HT-29 (cell line): Measurements from ENCODE around the gene HCST. TPM values are rescaled to one million over a fixed set of nuclear protein-coding genes. Genes with fewer than 3 reads are reported as not detected.
"Not testable (repeated sequence)": the region's sequence is repeated elsewhere in the genome, so short reads cannot be mapped to it uniquely, and the experiment has no call there.

ENCODE experiments used
- DNase-seq: peaks from one replicate; pipeline ENCODE4 v3.0.0-alpha.2; 2015; ENCODE audit warnings: low spot score
- total RNA-seq: library from RNA; depleted of rRNA; stranded (reverse); fragments of >200 nt; shearing (Covaris generic); gene quantifications from 2 replicates; pipeline ENCODE4 v1.2.3, GENCODE V29; 2014

The HCST gene
- total RNA-seq, 1 experiment from 2014 or later = not detected

DNA sequence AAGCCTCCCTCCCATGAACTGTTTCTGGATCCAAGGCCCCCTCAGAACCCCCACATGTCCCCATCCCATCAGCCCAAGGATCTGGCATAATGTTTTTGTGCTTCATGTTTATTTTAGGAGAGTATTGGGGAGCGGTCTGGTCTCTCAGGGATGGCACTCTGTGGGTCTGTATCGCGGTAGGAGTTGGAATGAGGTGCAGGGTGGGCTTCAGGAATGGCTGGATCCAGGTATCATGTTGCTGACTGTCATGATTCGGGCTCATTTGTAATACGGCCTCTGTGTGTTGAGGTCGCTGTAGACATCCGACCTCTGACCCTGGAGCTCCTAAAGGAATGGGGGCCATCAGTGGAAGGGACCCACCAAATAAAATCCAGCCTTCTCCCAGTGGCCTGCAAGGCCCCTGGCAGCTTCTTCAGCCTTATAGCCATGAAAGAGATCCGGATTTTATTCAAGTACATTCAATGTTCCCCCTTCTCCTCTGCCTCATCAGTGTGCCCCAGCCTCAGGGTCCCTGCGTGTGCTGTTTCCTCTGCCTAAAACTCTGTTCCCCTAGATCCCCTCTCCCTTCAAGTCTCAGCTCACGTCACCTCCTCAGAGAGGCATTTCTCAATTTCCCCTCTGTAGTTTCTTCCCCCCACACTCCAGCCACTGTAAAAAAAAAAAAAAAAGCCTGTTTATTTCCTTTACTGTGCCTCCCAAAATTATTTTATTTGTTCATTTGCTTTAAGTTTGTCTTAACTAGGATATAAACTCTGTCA is 2.2 kb downstream of the HCST start:
- no peak for DNase-seq

DNA sequence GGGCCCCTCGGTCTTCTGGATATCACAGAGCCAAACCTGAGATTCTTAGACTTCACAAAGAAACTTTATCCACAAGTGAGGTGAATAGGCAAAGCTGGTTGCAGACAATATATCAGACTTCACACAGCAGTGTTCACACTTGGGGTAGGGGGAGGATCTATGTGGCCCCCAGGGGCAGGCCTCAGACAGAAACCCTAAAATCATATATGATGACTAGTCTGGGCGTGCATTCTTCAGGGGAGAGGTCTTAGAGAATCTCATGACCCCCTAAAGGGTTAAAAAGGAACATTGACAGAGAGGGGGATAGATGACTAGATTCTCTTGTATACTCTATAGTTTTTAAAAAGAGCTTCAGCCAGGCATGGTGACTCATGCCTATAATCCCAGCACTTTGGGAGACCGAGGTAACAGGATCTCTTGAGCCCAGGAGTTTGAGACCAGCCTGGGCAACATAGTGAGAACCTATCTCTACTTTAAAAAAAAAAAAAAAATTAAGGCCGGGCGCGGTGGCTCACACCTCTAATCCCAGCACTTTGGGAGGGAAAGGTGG is 2.9 kb downstream of the HCST start:
- no peak for DNase-seq

DNA sequence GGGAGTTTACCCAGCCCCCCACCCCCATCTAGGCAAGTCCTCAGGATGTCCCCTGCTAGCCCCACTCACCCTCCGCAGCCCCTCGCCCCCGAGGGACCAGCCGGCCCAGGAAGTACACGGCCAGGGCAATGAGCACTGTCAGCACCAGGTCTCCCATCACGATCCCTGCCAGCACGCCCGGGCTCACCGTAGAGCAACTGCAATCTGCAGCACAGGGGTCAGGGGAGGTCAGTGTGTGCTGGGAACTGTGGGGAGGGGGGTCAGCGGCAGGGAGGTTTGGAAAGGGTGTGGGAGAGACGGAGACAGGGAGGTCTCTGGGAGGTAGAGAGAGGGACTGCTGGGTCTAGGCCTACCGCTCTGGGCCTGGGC is 5.0 kb downstream of the HCST start:
- DNase-seq = no peak

DNA sequence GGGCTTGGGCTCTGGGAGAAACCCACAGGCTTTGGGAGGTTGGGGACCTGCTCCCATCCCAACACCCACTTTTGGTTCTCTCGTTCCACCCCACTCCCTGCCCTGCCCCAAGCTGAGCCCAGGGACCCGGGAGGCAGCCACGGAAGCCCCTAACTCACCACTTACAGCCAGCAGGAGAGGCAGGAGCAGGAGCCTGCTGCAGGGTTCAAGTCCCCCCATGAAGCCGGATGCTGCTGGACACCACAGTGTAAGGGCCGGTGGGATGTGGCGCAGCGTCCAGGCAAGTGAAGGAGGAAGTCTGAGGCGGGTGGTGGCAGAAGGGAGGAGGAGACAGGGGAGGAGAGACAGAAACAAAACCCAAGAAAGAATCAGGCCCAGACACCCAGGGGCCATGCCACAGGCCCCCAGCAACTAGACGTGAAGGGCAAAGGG is 5.7 kb downstream of the HCST start, which contains the start of gene TYROBP:
TYROBP (minus strand) TSS at position 286 of the 432 bp plus-strand sequence; CDS start at position 219, 67 bp downstream.
- no peak for DNase-seq

DNA sequence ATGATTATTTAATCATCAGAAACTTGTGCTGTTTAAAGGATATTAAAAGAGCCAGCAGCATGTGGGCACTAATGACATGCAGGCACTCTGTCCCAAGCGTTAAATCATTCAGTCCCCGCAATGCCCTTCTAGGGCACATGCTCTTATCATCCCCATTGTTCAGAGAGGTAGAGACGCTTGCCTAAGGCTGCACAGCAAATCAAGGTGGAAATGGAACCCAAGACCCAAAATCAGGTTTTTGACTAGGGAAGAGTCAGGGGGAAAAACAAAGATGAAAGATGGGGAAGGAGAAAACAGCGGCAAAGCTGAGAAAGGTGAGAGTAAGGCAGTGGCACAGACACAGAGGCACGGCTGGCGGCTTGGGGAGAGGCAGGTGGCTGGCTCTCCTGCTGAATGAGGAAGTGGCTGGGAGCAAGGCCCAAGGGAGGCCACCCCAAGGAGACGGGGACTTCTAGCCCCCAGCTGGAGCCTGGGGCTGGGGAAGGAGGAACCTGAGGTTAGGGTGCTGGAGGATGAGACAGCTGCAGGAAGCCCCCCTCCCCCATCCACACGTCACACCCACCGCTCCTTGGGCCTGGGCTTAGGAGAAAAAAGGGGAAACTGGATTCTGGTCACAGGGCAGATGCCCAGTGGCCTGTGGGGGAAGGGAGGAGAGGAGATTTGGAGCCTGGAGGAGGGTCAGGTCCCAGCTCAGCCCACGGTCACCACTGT is 6.8 kb downstream of the HCST start:
- DNase-seq = no peak

DNA sequence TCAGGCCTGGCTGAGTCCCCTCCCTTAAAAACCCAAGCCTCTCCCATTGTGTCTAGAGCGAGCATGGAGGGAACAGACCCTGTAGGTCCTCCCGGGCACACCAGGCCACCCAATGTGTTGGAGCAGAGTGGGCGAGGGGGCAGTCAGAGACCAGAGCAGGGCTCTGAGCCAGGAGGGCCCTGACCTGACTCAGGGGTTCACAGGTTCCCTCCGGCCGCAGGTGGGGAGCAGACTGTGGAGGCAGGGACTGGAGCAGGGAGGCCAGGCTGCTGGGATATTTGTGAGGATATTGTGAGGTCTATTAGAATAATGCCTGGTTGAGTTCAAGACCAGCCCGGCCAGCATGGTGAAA is 7.3 kb downstream of the HCST start:
- no peak for DNase-seq

DNA sequence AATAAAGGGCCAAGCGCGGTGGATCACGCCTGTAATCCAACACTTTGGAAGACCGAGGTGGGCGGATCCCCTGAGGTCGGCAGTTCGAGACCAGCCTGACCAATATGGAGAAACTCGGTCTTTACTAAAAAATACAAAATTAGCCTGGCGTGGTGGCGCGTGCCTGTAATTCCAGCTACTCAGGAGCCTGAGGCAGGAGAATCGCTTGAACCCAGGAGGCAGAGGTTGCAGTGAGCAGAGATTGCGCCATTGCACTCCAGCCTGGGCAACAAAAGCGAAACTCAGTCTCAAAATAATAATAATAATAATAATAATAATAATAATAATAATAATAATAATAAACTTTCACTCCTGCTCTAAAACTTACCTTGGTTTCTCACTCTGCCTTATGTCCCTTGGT is 8.0 kb downstream of the HCST start:
- DNase-seq = not testable (repeated sequence)

DNA sequence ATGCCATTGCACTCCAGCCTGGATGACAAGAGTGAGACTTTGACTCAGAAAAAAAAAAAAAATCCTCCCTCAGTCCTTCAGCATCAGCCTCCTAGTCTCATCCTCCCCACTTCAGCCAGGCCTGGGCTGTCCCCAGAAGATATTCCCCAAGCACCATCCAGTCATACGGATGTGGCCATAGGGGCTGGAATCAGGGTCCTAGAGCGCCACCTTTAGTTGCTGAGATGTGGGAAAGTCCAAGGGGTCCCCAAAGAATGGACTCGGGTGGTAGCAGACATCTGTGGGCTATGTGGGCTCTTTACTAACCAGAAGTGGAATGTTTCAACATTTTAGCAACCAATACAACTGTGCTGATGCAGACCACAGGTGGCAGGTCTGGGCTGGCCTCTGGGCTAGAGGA is 8.8 kb downstream of the HCST start:
- no peak for DNase-seq

DNA sequence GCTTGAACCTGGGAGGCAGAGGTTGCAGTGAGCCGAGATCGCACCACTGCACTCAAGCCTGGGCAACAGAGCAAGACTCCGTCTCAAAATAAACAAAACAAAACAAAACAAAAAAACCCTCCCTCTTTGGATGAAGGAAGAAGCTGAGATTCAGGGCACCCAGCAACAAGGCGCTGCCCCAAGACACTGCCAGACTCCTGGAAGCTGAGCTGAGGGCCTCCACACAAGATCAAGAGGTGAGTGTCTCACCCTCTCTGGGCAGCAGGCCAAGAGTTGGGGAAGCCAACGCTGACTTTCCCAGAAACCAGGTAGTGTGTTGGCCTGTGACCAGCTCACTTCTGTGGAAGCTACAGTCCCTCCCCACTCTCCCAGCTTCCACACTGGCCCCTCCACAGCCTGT is 9.5 kb downstream of the HCST start:
- DNase-seq = peak; percentile 60

DNA sequence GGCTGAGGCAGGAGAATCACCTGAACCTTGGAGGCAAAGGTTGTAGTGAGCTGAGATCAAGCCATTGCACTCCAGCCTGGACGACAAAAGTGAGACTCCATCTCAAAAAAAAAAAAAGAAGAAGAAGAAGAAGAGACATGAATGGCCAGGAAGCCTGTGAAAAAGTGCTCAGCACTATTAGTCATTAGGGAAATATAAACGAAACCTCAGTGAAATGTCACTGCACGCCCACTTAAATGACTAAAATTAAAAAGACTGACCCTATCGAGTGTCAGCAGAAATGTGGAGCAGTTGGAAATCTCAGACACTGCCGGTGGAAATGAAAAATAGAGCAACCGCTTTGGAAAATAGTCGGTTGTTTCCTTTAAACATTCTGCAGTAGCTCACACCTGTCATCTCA is 11.3 kb downstream of the HCST start:
- no peak for DNase-seq

DNA sequence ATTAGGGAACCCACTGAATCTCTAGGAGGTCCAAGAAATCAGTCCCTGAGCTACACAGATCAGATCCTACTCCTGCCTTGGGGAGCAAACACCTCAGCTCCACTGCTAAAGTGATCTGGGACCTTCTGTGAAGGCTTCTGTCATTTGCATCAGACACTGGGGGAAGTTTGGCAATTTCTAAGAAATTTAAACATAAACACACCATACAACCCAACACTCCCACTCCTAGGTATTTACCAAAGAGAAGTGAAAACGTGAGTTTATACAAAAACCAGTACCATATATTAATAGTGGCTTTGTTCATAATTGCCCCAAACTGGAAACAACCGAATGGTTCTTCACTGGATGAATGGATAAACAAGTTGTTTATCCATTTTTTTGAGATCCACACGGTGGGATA is 13.1 kb downstream of the HCST start:
- DNase-seq = no peak

DNA sequence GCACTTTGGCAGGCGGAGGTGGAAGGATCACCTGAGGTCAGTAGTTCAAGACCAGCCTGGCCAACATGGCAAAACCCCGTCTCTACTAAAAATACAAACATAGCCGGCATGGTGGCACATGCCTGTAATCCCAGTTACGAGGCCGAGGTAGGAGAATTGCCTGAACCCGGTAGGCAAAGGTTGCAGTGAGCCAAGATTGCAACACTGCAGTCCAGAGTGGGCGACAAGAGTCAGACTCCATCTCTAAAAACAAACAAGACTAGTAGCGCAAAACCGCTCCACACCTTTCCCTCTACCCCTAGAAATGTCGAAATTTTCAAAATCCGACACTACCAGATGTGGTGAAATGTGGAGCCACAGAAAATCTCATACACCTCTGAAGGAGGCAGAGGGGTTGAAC is 17.0 kb downstream of the HCST start:
- no peak for DNase-seq

DNA sequence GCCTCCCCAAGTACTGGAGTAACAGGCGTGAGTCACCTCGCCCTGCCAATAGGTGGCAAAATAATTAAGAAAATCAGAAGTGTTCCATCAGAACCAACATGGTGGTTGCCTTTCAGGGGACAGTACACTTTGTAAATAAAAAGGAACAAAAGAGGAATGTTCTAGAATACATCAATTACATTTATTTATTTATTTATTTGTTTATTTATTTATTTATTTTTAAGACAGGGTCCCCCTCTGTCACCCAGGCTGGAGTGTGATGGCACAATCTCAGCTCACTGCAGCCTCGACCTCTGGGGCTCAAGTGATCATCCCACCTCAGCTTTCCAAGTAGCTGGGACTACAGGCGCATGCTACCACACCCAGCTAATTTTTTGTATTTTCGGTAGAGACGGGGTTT is 18.7 kb downstream of the HCST start:
- DNase-seq = no peak

DNA sequence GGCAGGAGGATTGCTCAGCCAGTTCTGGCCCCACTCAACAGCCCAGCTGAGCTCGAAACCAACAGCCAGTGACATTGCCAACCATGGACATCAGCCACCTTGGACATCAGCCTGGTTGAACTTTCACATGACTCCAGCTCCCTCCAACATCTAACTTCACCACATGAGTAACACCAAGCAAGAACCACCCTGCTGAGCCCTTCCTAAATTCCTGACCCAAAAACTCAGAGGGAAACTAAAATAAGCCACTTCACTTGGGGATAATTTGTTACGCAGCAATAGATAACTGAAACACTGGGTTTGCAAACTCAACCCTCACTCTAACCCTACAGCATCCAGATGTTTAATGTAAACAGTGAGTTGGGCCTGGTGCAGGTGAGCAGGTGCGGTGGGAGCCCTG is 23.2 kb downstream of the HCST start:
- no peak for DNase-seq

DNA sequence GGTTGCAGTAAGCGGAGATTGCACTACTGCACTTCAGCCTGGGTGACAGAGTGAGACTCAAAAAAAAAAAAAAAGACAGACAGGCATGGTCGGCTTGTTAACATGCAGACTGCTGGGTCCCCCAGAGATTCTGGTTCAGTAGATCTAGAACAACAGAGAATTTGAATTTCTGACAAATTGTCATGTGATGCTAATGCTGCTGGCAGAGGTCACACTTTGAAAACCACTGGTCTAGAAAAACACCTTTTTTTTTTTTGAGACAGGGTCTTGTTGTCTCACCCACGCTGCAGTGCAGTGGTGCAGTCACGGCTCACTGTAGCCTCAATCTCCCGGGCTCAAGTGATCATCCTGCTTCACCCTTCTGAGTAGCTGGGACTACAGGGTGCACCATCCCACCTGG is 26.2 kb downstream of the HCST start:
- no peak for DNase-seq

DNA sequence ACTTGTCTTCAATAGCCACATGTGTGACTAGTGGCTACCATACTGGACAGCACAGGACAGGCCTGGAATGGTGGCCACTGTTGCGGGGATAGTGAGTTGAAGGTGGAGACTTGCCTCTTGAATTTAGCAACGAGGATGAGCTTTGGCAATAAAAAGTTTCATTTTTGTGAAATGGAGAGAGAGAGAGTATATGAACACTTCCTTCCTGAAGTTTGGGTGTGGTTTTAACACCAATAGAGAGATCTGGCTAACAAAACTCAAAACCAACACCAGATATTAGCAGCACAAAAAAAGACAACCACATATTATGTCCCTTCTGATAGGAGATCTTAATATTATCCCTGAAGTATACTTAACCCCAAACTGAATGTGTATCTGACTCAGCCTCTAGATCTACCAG is 27.5 kb downstream of the HCST start:
- DNase-seq = no peak

DNA sequence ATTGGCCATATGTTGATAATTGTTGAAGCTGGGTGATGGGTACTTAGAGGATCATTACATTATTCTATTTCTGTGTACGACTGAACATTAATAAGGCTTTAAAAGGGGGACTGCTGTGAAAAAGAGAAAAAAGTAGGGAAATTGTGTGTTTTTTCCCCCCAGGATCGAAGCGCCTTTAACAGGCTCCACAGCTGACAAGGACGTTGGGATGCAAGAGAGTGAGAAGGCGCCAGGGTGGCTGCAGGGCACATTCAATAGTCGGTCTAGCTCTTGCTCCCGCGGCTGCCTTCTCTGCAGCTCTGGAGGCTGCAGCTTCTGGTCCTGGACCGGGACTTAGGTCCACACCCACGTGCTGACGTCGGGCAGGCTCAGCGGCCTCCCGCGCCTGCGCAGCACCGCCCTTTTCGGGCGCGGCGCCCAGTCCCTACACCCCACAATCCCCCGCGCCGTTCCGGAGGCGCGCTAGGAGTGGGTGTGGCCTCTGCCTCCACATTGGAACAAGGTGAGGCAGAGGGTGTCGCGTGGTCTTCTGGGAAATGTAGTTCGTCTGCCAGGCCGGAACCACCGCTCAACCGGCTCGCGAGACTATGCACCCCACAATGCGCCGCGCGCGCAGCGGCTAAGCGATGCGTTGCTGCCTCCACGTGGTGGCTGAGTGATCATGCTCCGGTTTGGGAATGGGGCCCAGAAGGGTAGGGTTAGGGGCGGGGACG is 29.0 kb downstream of the HCST start:
- peak; percentile 100 for DNase-seq

DNA sequence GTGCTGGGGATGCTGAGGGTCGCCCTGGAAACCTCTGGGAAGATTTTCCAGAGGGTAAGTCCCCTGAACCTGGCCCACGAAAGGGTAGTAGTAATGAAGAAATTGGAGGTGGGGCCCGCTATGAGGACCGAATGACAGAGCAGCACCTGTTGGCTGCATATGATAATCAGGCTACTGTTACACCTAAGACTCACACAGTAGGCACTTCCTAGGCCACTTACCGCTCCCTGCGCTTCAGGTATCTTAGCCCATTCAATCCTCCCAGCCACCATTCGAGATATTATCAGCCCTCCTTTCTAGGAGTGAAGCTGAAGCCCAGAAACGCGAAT is 29.5 kb downstream of the HCST start:
- no peak for DNase-seq

DNA sequence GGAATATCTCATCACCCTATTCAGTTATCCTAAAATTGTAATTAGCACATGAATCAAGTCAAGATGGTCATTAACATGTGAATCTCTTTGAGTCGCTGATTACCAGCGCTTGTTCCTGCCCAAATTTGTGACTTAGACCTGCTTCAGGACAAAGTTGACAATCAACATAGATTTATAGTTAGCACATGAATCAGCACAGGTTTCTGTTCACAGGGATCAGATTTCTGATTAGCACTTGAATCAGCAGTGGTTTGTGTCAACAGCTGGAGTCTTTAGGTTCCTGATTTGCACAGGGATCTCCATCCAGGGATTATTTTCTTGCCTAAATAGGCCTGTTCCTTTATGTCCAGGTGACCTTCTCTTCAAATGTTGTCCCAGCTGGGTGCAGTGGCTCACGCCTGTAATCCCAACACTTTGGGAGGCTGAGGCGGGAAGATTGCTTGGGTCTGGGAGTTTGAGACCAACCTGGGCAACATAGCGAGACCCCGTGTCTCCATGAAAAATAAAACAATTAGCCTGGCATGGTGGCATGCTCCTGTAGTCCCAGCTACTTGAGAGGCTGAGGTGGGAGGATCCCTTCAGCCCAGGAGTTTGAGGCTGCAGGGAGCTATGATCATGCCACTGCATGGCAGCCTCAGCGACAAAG is 30.1 kb downstream of the HCST start:
- no peak for DNase-seq

DNA sequence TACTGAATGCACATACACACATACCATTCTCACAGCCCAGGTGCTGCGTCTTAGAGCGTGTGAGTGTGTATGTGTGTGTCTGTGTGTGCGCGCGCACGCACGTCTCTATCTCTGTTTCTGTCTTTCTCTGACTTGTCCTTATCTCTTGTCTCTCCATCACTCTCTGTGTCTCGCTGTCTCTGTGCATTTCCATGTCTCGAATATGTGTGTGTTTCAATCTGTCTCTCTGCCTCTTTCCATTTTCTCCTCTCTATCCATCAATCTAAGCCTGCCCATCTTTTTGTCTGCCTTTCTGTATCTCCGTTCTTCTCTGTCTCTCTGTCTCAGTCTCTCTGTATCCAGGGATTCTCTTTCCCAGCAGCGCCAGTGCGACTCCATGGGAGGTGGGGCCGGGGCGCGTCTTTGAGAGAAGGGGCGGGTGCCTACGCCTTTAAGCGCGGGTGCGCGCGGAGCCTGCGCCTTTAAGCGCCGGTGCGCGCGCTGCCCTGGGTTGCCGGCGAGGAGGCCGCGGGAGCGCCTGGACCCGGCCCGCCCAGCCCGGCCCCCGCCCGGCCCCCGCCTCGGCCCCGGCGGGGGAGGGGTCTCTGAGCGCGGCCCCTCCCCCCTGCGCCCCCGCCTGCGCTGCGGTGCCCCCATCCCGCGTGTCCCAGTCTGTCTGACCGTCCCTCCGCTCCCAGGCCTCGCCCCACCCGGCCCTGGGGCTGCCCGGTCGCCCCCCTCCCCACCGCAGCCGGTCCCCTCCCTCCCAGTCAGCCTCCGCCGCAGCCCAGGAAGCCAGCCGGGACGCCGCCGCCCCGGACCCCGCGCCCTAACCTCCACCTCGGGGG is 33.8 kb downstream of the HCST start, which contains the start of gene LRFN3:
LRFN3 (plus strand) TSS at position 464 of the 827 bp plus-strand sequence. CDS start 3,052 bp downstream, outside the sequence.
- DNase-seq = peak; percentile 40

DNA sequence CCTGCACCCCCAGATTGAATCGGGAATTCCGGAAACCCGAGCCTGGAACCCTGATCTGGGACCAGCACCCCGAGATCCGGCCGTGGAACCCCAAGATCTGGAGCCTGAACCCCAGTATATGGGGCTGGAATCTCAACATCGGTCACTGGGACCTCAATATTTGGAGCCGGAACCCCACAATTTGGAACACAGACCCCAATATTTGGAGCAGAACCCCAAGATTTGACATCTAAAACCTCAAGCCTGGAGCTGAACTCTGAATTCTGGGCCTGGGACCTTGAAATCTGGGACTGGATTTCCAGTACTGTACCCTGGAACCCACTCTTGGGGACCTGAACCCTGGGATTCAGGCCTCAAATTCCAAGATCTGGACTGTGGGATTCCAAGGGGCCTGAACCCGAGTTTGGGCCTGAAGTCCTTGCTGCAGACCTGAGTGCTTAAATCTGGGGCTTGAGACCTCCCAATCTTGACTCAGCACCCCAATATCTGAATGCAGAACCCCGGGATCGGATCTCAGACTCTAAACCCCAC is 34.5 kb downstream of the HCST start:
- DNase-seq = no peak
